ENCODE results near the gene SWT1. TPM values are rescaled to one million over a fixed set of nuclear protein-coding genes. Genes with fewer than 3 reads are reported as not detected.
"Not testable (repeated sequence)": the region's sequence is repeated elsewhere in the genome, so short reads cannot be mapped to it uniquely, and the experiment has no call there.

Gene SWT1
- total RNA-seq, 2 experiments from 2014 or later: 3.7 to 3.9 TPM

- no peaks in the 10 kb centered on the region for H3K4me1 Mint-ChIP-seq
- POLR2A ChIA-PET: no interaction called here
- no peak overlapping the region for H3K4me3 Mint-ChIP-seq
- H3K36me3 Mint-ChIP-seq (ENCODE audit: low read depth): peaks cover 4% of the 10 kb centered on the region
- CTCF ChIA-PET: no interaction called here
- no peak overlapping the region for H3K27ac Mint-ChIP-seq
- no peaks in the 10 kb centered on the region for H3K27me3 Mint-ChIP-seq
- no peak for DNase-seq
- H3K9me3 Mint-ChIP-seq: peaks cover 12% of the 10 kb centered on the region
These were observed 51.1 kb downstream of the SWT1 start for GRCh38 chr1:185207980-185208602.

DNA sequence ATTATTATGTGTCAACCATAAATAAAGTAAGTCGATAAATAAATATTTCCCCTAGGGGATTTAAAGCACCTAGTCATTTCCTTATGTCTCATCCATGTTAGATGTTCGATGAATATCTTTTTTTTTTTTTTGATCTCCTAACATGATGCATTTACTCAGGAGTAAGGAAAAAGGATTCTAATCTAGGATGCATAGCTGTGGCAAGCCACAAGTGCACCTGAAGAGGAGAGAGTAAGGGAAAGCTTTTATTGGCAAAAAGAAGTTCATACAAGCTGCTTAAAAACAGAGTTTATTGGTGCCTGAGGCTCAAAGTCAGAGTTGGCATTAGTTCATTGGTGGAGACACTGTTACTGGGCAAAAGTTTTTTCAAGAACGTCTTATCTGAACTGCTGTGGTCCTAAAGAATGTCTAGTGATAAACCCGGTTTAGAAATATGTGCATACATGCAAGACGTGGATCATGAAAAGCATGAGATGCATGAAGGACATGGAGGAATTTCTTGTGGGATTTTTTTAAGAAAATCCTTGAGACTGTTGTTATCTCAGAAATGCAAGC, 51.7 kb downstream of the SWT1 start:
- no peaks in the 10 kb centered on the region for H3K27me3 Mint-ChIP-seq
- no peak overlapping the region for H3K27ac Mint-ChIP-seq
- ChIA-PET CTCF (no interaction called here), POLR2A (no interaction called here)
- no peak for DNase-seq
- H3K4me3 Mint-ChIP-seq: no peak overlapping the region
- H3K36me3 Mint-ChIP-seq (ENCODE audit: low read depth): peaks cover 4% of the 10 kb centered on the region
- H3K9me3 Mint-ChIP-seq: peaks cover 12% of the 10 kb centered on the region
- no peaks in the 10 kb centered on the region for H3K4me1 Mint-ChIP-seq

DNA sequence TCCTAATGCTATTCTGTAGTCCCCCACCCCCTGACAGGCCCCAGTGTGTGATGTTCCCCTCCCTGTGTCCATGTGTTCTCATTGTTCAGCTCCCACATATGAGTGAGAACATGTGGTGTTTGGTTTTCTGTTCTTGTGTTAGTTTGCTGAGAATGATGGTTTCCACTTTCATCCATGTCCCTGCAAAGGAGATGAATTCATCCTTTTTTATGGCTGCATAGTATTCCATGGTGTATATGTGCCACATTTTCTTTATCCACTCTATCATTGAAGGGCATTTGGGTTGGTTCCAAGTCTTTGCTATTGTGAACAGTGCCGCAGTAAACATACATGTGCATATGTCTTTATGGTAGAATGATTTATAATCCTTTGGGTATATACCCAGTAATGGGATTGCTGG, 52.4 kb downstream of the SWT1 start:
- H3K4me3 Mint-ChIP-seq; H3K36me3 Mint-ChIP-seq (ENCODE audit: low read depth); H3K27ac Mint-ChIP-seq; H3K4me1 Mint-ChIP-seq; DNase-seq; POLR2A ChIA-PET; H3K27me3 Mint-ChIP-seq: not testable (repeated sequence)
- CTCF ChIA-PET: interaction anchor here (0.7 kb wide), 1 partner anchor 435 kb away, joined by 3 read pairs; no protein-coding TSS in a partner anchor
- peaks cover 12% of the 10 kb centered on the region for H3K9me3 Mint-ChIP-seq

DNA sequence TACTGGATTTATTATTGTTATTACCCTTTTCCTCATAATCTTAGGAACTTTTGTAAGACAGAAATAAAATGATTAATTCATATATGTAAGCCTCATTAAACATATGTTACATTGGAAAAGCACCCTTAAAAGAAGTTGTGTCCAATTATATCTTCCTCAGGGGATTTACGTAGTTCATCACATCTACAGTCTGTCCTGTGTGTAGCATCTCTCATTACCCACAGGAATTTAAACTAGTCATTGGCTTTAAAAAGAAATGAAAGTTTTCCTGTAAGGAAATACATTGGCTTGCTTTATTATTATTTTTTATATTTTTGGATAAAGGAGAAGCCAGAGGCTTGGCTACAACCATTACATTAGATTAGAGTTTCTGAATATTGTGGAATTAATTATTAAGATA, 56.1 kb downstream of the SWT1 start:
- CTCF ChIA-PET: interaction anchor here (1.4 kb wide), 1 partner anchor 15 kb away, joined by 3 read pairs; no protein-coding TSS in a partner anchor
- DNase-seq: no peak
- Mint-ChIP-seq H3K4me1 (no peaks in the 10 kb centered on the region), H3K27me3 (no peaks in the 10 kb centered on the region), H3K9me3 (peaks cover 12% of the 10 kb centered on the region), H3K27ac (no peak overlapping the region), H3K36me3 (ENCODE audit: low read depth) (peaks cover 4% of the 10 kb centered on the region), H3K4me3 (no peak overlapping the region)
- POLR2A ChIA-PET: no interaction called here

GRCh38 chr1:185215911-185216310, 58.9 kb downstream of the SWT1 start:
- no peaks in the 10 kb centered on the region for H3K4me1 Mint-ChIP-seq
- no peaks in the 10 kb centered on the region for H3K27me3 Mint-ChIP-seq
- ChIA-PET CTCF (no interaction called here), POLR2A (no interaction called here)
- H3K9me3 Mint-ChIP-seq: peaks cover 3% of the 10 kb centered on the region
- no peak for DNase-seq
- no peak overlapping the region for H3K4me3 Mint-ChIP-seq
- no peak overlapping the region for H3K27ac Mint-ChIP-seq
- no peaks in the 10 kb centered on the region for H3K36me3 Mint-ChIP-seq (ENCODE audit: low read depth)

DNA sequence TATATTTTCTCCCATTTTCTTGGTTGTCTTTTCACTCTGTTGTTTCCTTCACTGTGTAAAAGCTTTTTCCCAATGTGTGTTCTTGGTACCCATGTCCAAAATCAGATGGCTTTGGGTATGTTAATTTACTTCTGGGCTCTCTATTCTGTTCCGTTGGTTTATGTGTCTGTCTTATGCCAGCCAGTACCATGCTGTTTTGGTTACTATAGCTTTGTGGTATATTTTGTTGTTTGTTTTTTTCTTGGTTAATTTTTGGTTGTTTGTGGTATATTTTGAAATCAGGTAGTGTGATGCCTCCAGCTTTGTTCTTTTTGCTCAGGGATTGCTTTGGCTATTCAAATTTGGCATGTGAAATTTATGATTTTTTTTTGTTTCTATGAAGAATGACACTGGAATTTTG, 67.2 kb downstream of the SWT1 start:
- H3K9me3 Mint-ChIP-seq: peaks cover 2% of the 10 kb centered on the region
- peaks cover 8% of the 10 kb centered on the region for H3K36me3 Mint-ChIP-seq (ENCODE audit: low read depth)
- no peak overlapping the region for H3K4me3 Mint-ChIP-seq
- DNase-seq: no peak
- no peaks in the 10 kb centered on the region for H3K4me1 Mint-ChIP-seq
- no peaks in the 10 kb centered on the region for H3K27me3 Mint-ChIP-seq
- ChIA-PET POLR2A (no interaction called here), CTCF (no interaction called here)
- no peak overlapping the region for H3K27ac Mint-ChIP-seq

DNA sequence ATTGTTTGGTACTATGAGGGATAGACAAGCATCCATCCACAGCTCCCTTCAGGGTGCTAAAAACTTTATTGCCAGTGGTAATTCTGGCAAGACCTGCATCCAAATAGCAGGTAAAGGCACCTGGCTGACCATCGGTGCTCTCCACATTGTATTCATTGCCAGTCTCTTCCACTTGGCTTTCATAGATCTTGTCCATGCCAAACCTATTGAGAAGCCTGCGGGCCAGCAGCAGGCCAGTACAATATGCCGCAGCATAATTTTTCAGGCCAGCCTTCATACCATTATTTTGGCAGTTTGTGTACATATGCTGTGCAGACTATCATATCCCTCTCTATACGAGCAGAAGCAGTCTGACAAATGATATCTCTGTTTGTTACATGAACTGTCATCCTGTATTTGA, 70.2 kb downstream of the SWT1 start:
- peaks cover 2% of the 10 kb centered on the region for H3K9me3 Mint-ChIP-seq
- no peaks in the 10 kb centered on the region for H3K27me3 Mint-ChIP-seq
- ChIA-PET POLR2A (no interaction called here), CTCF (interaction anchor here (0.9 kb wide), 1 partner anchor 421 kb away, joined by 3 read pairs; no protein-coding TSS in a partner anchor)
- no peak for DNase-seq
- H3K27ac Mint-ChIP-seq: no peak overlapping the region
- no peaks in the 10 kb centered on the region for H3K4me1 Mint-ChIP-seq
- H3K4me3 Mint-ChIP-seq: no peak overlapping the region
- H3K36me3 Mint-ChIP-seq (ENCODE audit: low read depth): peaks cover 8% of the 10 kb centered on the region

DNA sequence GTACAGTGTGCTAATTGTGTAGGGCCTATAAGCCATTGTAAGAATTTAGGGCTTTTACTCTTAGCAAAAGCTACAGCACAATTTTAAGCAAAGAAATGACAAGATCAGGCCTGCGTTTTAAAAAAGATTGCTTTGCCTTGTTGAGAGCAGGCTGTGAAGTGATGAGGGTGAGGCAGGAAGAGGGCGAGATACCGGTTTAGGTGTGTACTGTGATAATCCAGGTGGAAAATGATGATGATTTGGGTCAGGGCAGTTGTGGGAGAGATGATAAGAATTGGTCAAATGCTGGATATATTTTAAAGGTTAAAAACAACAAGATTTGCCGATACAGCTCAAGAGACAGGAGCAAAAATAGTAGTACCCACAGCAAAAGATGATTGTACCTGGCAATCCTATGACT, 72.0 kb downstream of the SWT1 start:
- H3K9me3 Mint-ChIP-seq: peaks cover 2% of the 10 kb centered on the region
- ChIA-PET CTCF (no interaction called here), POLR2A (no interaction called here)
- no peak for DNase-seq
- no peaks in the 10 kb centered on the region for H3K4me1 Mint-ChIP-seq
- H3K27me3 Mint-ChIP-seq: no peaks in the 10 kb centered on the region
- peaks cover 6% of the 10 kb centered on the region for H3K36me3 Mint-ChIP-seq (ENCODE audit: low read depth)
- H3K27ac Mint-ChIP-seq: no peak overlapping the region
- no peak overlapping the region for H3K4me3 Mint-ChIP-seq

DNA sequence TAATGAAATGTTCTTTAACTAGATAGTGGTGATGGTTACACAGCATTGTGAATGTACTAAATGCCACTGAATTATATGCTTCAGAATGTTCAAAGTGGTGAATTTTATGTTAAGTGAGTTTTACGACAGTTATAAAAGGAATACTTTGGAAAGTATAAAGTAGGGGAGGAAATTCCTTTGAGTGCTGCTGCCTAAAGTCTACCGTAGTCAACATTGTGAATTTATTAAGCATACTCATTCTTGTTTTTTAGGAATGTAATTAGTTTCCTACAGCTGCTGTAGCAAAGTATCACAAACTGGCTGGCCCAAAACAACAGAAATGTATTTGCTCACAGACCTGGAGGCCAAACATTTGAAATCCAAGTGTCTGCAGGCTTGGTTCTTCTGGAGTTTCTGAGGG, 73.0 kb downstream of the SWT1 start:
- H3K27me3 Mint-ChIP-seq: no peaks in the 10 kb centered on the region
- no peak overlapping the region for H3K27ac Mint-ChIP-seq
- no peaks in the 10 kb centered on the region for H3K36me3 Mint-ChIP-seq (ENCODE audit: low read depth)
- POLR2A ChIA-PET: no interaction called here
- no peak overlapping the region for H3K4me3 Mint-ChIP-seq
- no peaks in the 10 kb centered on the region for H3K4me1 Mint-ChIP-seq
- CTCF ChIA-PET: no interaction called here
- no peaks in the 10 kb centered on the region for H3K9me3 Mint-ChIP-seq
- DNase-seq: no peak

- ChIA-PET POLR2A (no interaction called here), CTCF (no interaction called here)
- DNase-seq: no peak
- H3K9me3 Mint-ChIP-seq: no peaks in the 10 kb centered on the region
- no peak overlapping the region for H3K4me3 Mint-ChIP-seq
- no peak overlapping the region for H3K27ac Mint-ChIP-seq
- no peaks in the 10 kb centered on the region for H3K4me1 Mint-ChIP-seq
- H3K27me3 Mint-ChIP-seq: no peaks in the 10 kb centered on the region
- no peaks in the 10 kb centered on the region for H3K36me3 Mint-ChIP-seq (ENCODE audit: low read depth)
These were observed 75.9 kb downstream of the SWT1 start for GRCh38 chr1:185232874-185233273.

GRCh38 chr1:185234183-185234582, 77.2 kb downstream of the SWT1 start:
- H3K27ac Mint-ChIP-seq; H3K27me3 Mint-ChIP-seq; POLR2A ChIA-PET; CTCF ChIA-PET; H3K4me1 Mint-ChIP-seq; H3K36me3 Mint-ChIP-seq (ENCODE audit: low read depth); DNase-seq; H3K4me3 Mint-ChIP-seq; H3K9me3 Mint-ChIP-seq: not testable (repeated sequence)

DNA sequence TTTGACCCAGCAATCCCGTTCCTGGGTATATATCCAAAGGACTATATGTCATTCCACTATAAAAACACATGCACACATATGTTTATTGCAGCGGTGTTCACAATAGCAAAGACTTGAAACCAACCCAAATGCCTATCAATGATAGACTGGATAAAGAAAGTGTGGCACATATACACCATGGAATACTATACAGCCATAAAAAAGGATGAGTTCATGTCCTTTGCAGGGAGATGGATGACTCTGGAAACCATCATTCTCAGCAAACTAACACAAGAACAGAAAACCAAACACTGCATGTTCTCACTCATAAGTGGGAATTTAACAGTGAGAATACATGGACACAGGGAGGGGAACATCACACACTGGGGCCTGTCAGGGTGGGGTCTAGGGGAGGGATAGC, 80.2 kb downstream of the SWT1 start:
- H3K27me3 Mint-ChIP-seq; H3K9me3 Mint-ChIP-seq; H3K27ac Mint-ChIP-seq; DNase-seq; H3K36me3 Mint-ChIP-seq (ENCODE audit: low read depth); POLR2A ChIA-PET; H3K4me3 Mint-ChIP-seq: not testable (repeated sequence)
- H3K4me1 Mint-ChIP-seq: peaks cover 16% of the 10 kb centered on the region
- CTCF ChIA-PET: interaction anchor here (0.6 kb wide), 1 partner anchor 388 kb away, joined by 4 read pairs; no protein-coding TSS in a partner anchor

GRCh38 chr1:185237661-185238060, 80.7 kb downstream of the SWT1 start:
- CTCF ChIA-PET: interaction anchor here (0.6 to 1.4 kb wide), 2 partner anchors 358 to 387 kb away, joined by 4 read pairs; no protein-coding TSS in a partner anchor
- no peaks in the 10 kb centered on the region for H3K27me3 Mint-ChIP-seq

GRCh38 chr1:185238447-185238846, 81.5 kb downstream of the SWT1 start:
- Mint-ChIP-seq H3K4me1 (peaks cover 16% of the 10 kb centered on the region), H3K9me3 (no peaks in the 10 kb centered on the region), H3K27ac (no peak overlapping the region), H3K4me3 (no peak overlapping the region), H3K36me3 (ENCODE audit: low read depth) (no peaks in the 10 kb centered on the region), H3K27me3 (no peaks in the 10 kb centered on the region)
- CTCF ChIA-PET: interaction anchor here (1.4 kb wide), 1 partner anchor 357 kb away, joined by 4 read pairs; no protein-coding TSS in a partner anchor
- POLR2A ChIA-PET: no interaction called here
- no peak for DNase-seq

More at GRCh38 chr1:185237661-185238060, 80.7 kb downstream of the SWT1 start:
- H3K4me3 Mint-ChIP-seq: no peak overlapping the region
- H3K4me1 Mint-ChIP-seq: peaks cover 16% of the 10 kb centered on the region
- no peaks in the 10 kb centered on the region for H3K36me3 Mint-ChIP-seq (ENCODE audit: low read depth)
- no peaks in the 10 kb centered on the region for H3K9me3 Mint-ChIP-seq
- DNase-seq: no peak
- POLR2A ChIA-PET: no interaction called here
- H3K27ac Mint-ChIP-seq: no peak overlapping the region

All from activated CD4-positive, alpha-beta T cell treated with anti-CD3 and anti-CD28 coated beads, Interleukin-2, amount 10 ng/mL, durations not matched to agents 7 days and 5 days (primary cell).